GM13976 (cell line): ENCODE data around the gene ERMP1.
A peak's percentile ranks its signal among the peaks of the same experiment; 100 is the strongest.
"Not testable (repeated sequence)": the region's sequence is repeated elsewhere in the genome, so short reads cannot be mapped to it uniquely, and the experiment has no call there.

Experiments
- DNase-seq: peaks from one replicate; pipeline ENCODE4 v3.0.0; 2012; ENCODE audit warnings: low spot score
- CTCF ChIP-seq: IDR thresholded peaks from 2 replicates; pipeline ENCODE4 v1.5.1; 2012; ENCODE audit warnings: borderline replicate concordance, mild to moderate bottlenecking; ENCODE audit not compliant: insufficient read depth; ENCODE audit errors: extremely low read depth, missing control alignments, control extremely low read depth
- in situ Hi-C: fragments of 300-500 bp; cut with MboI; formaldehyde crosslinking; loops from one replicate; pipeline ENCODE4 v1.12.0; 2022; ENCODE audit warnings: low sequenced_read_pairs, mixed read lengths, inconsistent platforms; ENCODE audit not compliant: unreplicated experiment

The ERMP1 gene

GRCh38 chr9:5832538-5833529 lies at the start of gene ERMP1:
TSS of gene ERMP1 (minus strand) at chr9:5833117. CDS start at chr9:5833027, 90 bp downstream.
- peak; percentile 91 for DNase-seq
- TF ChIP-seq CTCF = peak; percentile 95
- in situ Hi-C loops = no loop called here

GRCh38 chr9:5882244-5883012 lies 49.5 kb upstream of the ERMP1 start:
- in situ Hi-C loops = loop anchor here (25.0 kb wide), 1 partner anchor 430 kb away; no protein-coding TSS in a partner anchor
- not testable (repeated sequence) for DNase-seq

GRCh38 chr9:5879419-5880181 lies 46.7 kb upstream of the ERMP1 start:
- in situ Hi-C loops = loop anchor here (25.0 kb wide), 1 partner anchor 433 kb away; no protein-coding TSS in a partner anchor
- no peak for DNase-seq
- no peak for TF ChIP-seq CTCF

GRCh38 chr9:5876711-5877110 lies 43.8 kb upstream of the ERMP1 start:
- DNase-seq = no peak
- in situ Hi-C loops = loop anchor here (25.0 kb wide), 1 partner anchor 436 kb away; no protein-coding TSS in a partner anchor
- TF ChIP-seq CTCF = no peak

GRCh38 chr9:5876026-5876425 lies 43.1 kb upstream of the ERMP1 start:
- no peak for TF ChIP-seq CTCF
- in situ Hi-C loops = loop anchor here (25.0 kb wide), 1 partner anchor 436 kb away; no protein-coding TSS in a partner anchor
- peak; percentile 40 for DNase-seq

GRCh38 chr9:5874048-5874447 lies 41.1 kb upstream of the ERMP1 start:
- in situ Hi-C loops = no loop called here
- DNase-seq = no peak
- TF ChIP-seq CTCF = no peak
